Medulla oblongata (tissue), 1 donor: ENCODE data around the gene EPHB1.

Experiments used
- DNase-seq: peaks from one replicate; pipeline ENCODE4 v3.0.0-alpha.2; 2015; ENCODE audit errors: extremely low spot score

The EPHB1 gene

DNA sequence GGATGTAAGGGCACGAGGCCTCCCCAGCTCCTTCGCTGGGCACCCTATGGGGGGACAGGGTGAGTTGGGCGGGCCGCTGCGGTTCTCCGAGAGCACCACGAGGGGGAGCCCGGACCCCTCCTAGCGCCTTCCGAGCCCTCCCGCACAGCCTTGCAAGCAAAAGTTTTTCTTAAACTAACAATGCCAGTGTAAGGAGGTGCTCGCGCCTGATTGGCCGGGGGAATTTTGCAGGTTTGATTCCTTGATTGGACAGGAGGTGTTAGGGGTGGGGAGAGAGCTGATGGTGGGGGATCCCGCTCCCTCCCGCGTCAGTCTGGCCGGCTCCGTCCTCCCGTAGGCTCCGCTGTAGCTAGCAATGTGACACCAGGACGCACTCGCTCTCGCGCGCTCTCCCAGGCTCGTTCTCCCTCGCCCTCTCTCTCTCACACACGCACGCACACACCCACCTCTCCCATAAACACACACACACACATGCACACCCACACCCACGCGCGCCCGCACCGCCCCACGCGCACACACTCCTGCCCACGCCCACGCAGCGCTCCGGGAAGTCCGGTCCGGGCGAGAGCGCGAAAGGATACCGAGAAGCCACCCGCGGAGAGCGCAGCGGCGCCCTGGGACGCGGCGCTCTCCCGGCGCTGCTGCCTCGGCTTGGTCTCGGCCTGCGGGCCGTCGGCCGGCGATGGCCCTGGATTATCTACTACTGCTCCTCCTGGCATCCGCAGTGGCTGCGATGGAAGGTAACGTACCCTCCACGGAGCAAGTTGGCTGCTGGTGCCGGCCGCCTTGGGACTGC, at the start of gene EPHB1:
EPHB1 (plus strand) TSS at position 311 of the 796 bp plus-strand sequence.
- peak; percentile 90 for DNase-seq

DNA sequence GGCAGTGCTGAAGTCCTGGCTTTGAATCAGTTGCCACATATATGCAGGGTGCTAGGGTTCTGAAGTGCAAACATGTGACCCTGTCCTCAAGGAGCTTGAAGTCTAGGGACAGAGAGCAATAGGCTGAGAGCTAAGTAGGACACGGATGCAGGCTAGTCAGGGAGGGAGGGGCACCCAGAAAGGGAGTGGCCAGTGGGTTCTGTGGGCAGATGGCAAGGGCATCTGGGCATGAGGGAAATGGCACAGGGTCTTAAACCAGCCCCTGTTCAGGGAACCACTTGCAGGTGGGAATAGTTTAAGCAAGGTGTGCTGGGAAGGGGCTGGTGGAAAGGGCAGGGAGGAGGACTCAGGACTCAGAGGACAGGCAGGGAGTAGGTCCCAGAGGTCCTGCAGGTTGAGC, 46.4 kb upstream of the EPHB1 start:
- no peak for DNase-seq

DNA sequence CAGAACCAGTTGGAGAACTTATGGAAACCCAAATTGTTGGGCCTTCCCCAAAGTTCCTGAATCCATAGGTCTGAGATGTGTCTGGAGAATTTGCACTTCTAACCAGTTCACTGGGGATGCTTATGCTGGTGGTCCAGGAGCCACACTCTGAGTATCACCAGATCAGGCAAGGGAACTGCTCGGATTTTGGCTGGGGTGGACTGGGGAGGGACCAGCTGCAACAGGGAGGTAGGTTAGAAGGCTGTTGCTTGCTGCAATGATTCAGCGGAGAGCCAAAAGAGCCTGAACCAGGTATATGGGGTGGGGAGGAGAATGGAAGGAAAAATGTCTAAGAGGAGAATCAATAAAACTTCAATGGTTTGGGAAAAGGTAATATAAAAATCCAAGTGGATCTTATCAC, 45.9 kb upstream of the EPHB1 start:
- no peak for DNase-seq

DNA sequence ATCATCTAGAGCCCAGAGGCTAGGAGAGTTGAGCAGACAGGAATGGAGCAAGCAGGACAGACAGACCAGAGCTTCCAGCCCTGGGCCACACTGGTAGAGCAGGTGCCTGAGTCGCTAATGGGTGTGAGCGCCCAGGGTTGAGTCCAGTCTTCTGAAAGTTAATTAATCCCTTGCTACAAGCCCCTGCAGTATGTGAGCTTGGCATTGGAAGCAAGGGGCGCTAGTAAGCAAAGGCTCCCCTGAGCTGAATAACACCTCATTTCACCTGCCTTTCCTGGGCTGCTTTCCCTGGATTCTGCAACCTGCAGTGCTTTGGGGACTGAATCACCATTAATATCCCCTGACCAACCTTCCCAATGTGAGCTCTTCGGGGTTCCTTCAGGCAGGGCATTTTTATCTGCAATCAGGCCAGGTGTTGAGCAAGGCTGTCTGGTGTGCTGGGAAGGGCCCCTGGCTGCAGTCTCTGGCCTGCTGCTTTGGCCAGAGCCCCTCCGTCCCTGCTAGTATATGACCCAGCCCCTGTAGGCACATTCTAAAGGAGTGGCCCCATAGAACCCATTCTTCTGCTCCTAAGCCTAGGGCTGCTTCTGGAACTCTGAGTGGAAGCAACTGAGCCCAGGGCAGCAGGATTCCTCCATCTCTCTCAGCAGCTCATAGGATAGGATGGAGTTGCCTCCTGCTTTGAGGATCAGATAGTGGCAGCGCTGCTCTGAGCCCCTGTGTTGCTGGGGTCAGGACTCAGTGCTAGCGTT, 45.1 kb upstream of the EPHB1 start:
- no peak for DNase-seq

DNA sequence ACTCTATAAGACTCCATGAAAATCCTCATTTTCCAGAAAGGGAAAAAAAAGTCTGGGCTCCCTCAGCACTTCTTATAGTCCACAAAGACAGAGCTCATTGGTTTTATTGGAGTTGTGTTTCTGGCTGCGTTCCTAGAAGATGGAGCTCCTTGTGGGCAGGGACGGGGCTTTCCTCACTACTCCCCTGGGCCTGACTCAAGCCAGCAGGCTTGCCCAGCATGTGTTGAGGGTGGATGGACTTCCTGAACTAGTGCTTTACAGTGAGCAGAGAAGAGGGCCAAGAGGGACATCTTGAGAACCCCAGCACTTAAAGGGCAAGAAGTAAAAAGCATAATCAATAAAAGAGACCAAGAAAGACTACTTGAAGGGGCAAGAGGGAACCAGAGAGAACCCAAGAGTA, 43.2 kb upstream of the EPHB1 start:
- DNase-seq: no peak

DNA sequence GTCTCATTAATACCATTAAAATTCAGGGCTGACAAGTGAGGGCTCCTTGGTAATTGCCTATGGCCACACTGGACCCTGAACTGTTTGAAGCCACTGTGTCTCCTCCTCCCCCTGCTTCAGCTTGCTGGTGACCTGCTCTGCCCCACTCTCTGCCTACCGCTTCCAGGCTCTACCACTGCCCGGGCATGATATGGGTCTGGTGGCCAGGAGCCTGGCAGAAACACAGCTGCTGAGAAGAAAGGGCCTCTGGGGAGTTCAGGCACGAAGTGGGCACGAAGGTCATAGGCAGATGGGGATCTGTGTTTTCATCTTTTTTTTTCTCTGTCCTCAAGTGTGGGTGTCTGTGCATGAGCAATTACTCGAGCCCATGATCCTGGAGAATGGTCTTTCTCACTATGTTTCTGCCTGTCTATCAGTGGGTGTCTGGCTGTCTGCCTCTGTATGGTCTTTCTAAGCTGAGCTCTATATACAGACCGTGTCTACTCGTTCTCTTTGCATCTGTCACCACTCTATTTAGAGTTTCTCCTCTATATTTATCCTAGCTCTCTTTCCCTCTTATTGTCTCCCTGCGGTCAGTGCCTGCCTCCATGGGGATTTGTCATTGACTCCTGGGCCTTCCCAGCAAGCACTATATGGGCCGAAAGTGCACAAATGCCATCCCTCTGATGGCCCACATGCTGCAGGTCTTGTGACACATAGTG, 42.1 kb upstream of the EPHB1 start:
- no peak for DNase-seq

DNA sequence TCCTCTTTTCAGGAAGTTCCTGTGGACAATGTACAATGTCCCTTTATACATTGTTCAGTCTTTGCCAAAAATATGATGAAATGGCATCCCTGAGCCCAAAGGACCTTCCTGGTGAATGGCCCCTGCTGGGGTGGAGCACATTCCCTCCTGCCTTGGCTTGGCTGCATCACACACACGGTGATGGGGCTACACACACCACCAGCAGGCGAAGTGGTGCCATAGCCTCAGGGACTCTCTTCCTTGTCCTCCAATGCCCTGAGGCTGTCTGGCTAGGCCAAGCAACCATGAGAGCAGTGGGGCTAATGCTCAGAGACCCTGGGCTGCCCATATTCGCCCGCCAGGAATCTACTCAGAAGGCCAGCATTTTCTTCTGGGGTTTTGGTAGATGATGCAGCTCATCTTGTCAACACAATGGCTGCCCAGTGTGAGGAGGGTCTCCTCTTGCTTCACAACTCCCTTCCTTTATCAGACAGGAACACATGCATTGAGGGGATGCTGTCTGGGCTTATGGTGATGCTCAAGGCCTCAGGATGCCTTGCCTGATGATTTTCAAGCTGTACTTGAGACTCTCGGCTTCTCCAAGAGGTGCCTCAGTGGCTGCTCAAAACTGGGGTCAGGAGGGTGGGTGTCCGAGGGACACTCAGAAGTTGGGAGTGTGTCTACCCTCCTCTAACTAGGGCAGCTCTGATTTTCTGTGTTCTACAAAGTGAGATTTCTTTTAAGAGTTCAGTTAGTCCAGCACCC, 40.9 kb upstream of the EPHB1 start:
- DNase-seq: no peak

DNA sequence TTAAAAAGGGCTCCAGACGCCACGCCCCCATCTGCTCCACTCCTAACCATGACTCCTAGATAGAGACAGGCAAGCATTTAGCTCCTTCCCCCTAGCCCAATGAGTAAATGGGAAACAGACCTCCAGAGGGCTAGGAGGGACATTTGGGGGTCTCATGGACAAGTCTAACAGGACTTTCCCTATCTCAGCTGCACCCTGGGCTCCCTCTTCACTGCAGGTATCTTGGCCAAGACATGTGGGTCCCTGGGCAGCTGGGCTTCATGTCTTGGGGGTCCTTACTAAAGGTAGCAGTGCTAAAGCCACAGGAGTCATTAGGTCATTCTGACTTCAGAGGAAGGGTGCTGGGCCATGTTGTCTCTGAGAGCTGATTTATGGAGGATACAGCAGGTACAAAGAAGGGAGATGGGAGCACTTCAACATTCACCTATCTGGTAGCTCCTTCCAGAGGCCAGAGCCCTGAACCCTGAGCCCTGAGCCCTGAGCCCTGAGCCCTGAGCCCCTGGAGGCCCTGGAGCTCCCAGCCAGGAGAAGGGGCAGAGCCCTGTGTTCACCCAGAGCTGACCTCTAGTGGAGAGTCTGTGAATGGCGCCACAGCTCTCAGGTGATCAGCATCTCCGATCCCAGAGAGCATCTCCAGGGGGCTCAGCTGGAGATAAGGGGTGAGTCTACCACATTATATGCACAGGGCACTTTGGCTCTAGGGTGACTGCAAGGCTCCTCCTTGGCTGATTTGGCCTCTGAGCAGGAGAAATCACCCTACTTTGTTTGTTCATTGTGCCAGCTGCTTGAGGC, 40.1 kb upstream of the EPHB1 start:
- no peak for DNase-seq

DNA sequence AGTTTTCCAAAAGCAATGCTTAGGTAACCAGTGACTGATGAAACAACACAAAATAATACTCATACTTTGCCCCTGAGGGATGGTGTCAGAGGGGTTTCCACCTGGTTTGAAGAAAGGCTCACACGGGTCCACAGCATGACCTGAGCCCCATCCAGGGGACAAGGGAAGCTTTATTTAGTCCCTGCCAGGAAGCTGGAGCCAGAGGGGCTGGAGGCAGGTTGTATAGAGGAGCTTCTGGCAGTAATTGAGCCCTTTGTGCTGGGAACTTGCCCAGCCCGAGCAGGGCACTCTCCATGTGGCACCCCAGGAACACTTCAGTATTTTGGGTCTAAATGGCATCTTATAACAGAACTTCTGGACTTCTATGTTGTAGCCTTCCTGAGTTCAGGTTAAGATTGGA, 39.2 kb upstream of the EPHB1 start:
- no peak for DNase-seq

DNA sequence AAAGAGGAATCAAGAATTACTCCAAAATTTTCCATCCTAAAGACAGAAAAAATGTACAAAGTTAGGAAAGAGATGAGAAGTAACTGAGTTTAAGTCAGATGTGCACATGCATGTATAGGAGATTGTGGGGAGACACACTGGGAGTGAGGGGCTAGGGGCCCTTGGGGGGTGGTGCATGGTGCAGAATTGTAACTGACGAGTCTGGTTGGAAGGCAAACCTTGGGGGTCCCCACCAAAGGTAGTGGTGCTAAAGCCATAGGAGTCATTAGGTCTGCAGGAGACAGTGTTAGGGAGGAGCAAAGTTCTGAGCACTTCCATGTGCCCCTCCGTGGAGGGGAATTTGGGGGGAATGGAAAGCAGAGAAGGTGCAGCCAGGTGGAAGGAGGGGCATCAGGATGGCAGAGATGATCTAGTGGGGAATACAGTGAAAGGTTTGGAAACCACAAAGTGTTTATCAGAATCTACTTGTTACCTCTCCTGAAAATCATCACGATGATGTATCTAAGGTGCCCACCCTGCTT, 37.5 kb upstream of the EPHB1 start:
- no peak for DNase-seq

DNA sequence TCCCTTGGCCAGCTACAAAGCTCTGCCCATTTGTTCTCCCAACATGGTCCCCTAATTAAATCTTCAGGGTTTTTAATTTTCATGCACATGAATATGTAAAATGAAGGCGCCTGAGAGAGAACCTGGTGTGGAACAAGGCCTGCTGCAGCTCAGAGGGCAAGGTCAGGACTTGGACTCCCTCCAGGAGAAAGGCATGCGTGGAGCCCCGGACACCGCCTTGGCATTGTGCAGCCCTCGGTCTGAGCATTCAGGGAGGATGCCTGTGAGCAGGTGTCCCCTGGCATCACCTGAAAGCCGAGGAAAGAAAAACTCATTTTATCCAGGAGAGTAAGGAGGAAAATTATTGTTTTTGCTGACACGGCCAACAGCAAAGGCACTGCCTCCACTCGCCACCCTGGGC, 33.8 kb upstream of the EPHB1 start:
- DNase-seq: no peak

DNA sequence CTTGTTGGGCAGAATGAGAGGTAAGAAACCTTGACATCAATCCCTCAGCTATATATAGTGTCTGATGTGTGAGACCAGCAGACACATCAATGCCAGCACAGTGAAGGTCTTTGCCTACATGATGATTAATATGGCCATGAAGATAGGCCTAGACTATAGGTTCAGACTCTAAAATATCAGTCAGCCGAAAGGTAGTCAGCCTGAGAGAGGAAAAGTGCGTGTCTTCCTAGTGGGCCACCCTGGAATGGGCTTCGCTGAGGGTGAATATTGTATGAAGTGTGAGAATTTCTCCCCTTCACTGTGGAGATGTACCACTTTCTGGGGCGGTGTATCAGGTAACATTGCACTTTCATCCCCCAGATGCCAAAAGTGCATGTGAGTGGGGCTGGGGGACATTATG, 33.0 kb upstream of the EPHB1 start:
- DNase-seq: no peak

DNA sequence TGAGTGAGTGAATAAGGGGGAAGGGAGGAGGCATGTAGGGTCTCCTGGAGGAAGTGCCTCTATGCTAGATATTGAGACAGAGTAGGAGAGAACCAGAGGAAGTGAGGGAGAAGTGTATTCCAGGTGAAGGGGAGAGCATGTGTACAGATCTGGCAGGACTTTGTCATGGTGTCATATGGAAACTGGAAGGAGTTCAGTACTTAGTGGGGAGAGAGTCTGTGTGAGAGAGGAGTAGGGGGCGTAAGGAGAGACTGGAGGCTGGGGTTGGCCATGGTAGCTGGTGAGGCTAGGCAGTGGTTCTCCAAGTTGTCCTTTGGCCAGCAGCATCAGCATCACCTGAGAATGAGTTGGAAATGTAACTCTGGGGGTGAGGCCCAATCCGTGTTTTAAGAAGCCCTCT, 29.6 kb upstream of the EPHB1 start:
- no peak for DNase-seq

DNA sequence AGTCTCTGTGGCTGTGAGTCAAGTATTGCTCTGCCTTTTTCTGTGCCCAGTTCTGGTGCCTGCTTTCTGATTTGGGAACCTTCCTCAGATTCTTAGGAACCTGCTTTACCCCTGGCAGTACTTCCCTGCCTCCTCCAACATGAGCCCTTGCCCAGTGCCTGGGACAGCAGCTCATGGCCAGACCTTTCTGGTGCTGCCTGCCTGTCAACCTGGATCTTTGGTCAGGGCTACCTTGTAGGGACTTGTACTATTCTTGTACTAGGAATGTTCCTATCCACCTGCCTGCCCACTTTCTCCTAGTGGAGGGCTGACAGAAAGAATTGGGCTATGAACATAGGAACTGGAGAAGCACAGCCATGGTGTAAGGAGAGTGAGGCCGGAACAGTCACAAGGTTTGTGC, 28.8 kb upstream of the EPHB1 start:
- no peak for DNase-seq

DNA sequence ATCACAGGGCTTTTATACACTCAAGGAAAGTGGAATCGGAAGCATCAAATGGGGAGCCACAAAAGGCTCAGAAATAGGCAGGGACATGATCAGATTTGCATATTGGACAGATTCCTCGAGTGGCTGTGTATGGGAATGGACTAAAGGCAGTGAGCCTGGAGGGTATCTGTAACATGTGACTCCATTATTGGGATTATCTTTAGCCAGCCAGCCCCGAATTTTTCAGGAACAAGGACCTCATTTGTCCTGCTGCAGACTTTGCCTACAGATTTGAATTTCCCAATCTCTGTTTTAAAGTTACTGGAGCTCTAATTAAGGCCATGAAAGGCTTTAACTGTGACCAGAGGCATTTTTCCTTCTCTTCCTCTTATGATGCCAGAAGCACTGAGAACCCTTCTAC, 26.9 kb upstream of the EPHB1 start:
- DNase-seq: no peak

DNA sequence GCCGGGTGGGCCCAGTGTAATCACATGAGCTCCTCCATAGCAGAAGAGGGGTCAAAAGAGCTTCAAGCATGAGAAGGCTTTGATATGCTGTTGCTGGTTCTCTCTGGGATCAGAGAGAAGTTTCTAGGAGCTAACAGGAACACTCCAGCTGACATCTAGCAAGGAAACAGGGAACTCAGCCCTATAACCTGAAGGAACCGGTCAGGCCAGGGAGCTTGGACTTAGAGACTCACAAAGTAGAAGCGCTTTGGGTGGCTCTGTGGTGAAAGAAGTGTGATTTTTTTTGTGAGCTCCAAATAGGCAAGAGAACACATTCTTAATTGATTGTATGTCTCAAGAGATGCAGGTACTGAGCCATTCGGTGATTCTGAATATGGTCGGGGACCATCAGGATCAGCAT, 26.2 kb upstream of the EPHB1 start:
- no peak for DNase-seq

DNA sequence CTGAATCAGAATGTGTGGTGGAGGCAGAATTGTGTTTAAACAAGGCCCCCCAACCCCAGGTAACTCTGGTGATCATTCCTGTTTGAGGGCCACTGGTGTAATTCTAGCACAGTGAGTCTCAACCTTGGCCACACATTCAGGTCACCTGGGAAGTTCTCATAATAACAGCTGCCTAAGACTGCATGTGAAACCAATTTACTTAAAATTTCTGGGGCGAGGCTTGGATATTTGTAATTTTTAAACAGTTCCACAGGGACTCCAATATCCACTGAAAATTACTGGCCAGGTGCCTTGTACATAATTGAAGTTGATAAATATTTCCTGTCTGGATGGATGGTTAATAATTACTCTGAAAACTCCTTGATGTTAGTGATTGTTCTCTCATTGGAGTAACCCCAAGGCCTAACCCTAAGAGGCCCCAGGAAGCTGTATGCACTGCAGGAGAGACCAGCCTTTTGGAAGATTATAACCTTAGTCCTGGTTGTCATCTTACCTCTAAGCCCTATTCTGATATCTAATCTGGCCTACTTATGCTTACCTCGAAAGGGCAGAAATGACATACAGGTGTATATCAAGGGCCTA, 25.7 kb upstream of the EPHB1 start:
- DNase-seq: no peak

DNA sequence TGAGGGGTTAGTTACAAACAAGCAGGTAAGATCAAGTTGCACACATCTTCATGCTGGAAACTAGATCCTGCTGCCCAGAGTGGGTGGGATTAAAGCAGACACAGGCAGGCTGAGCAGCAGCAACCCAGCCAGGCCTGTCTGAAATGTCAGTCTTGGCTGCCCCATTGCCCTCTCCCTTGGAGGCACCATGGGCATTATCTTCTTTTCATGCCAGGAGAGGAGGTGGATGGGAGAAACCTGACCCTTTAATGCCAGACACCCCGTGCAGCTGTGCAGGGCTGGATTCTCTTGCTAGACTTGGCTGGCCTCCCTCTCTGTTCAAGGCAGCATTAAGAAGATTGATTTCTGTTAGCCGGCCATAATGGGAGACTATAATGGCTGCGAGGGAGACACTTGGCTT, 23.0 kb upstream of the EPHB1 start:
- no peak for DNase-seq

DNA sequence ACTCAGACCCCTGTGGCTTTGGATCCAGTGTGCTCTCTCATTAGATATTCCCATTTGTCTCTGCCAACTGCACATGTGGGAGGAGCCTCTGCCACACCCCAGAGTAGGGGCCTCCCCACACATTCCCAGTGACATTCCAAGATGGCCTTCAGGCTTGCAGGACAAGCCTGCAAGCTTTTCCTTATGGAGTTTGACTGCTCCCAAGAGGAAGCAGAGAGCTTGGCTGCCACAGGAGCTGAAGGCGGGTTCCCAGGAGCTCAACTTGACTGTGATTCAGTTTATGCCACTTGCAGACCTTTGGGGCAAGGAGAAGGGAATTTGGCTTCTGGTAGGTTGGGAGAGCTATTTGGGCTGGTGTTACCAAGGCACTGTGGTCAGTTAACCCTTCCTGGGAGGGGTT, 22.5 kb upstream of the EPHB1 start:
- no peak for DNase-seq

DNA sequence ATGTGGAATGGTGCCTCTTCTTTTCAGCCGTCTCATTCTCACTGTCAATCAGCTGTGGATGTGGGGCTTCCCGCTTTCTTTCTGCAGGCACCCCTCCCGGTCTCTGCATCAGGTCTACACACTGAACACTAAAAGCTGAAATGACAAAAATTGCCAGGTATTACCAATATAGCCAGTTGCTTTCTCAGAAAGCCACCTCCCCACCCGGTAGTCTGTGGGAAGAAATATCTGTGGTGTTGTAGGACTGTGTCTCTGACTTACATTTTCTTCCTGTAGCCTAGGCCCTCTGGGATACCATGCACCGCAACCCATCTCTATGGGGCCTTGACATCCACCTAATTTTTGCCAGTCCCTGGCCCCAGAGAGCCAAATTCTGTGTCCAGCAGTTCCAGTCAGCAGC, 19.2 kb upstream of the EPHB1 start:
- DNase-seq: no peak

DNA sequence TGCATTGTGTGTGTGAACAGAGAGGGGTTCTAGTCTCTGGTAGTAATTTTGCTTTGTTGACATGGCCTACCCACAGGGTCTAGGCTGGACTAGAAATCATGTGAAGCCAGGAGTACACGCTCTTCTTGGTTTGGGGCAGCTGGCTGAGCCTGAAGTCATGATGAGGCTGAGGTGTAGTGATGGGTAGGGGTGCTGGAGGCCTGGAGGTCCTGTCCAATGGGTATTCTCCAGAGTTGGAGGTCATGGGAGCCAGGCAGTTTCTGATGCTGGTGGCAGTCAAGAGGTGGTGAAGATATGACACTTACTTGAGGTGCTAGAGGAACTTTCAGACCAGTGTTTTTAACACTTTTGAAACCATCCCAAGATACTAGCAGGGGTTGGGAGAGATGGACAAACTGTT, 18.5 kb upstream of the EPHB1 start:
- no peak for DNase-seq
